HFFc6 (cell line): ENCODE measurements around the gene IFI16. TPM values are rescaled to one million over a fixed set of nuclear protein-coding genes. Genes with fewer than 3 reads are reported as not detected.

Experiments used
- DNase-seq: peaks from one replicate; pipeline ENCODE4 v3.0.0-alpha.2; 2018
- H3K27ac Mint-ChIP-seq: 2 replicates; pipeline ENCODE4 v1.8.0; 2020; ENCODE audit warnings: mild to moderate bottlenecking, mixed read lengths
- H3K27me3 Mint-ChIP-seq: 2 replicates; pipeline ENCODE4 v1.8.0; 2021; ENCODE audit warnings: mild to moderate bottlenecking, moderate library complexity, mixed read lengths; ENCODE audit not compliant: insufficient read depth
- H3K36me3 Mint-ChIP-seq: 2 replicates; pipeline ENCODE4 v1.8.0; 2021; ENCODE audit warnings: low read depth, mixed read lengths
- H3K4me1 Mint-ChIP-seq: 2 replicates; pipeline ENCODE4 v1.8.0; 2020; ENCODE audit warnings: low read depth, mixed read lengths
- H3K4me3 Mint-ChIP-seq: 2 replicates; pipeline ENCODE4 v1.8.0; 2020; ENCODE audit warnings: mild to moderate bottlenecking, moderate library complexity, mixed read lengths
- H3K9me3 Mint-ChIP-seq: 2 replicates; pipeline ENCODE4 v1.8.0; 2020; ENCODE audit warnings: mild to moderate bottlenecking, mixed read lengths
- CTCF ChIP-seq: fragments of 200-600 bp; sonication (generic); IDR thresholded peaks from 2 replicates; pipeline ENCODE4 v1.5.0; 2021; ENCODE audit warnings: antibody characterized with exemption, mild to moderate bottlenecking
- total RNA-seq, 6 experiments: library from RNA; stranded (reverse); fragmentation: NEBNext Ultra II Directional; extraction: Animal tissue kit (Norgen Biotek cat#: 25700); gene quantifications; 2 replicates in 1 of 6; 3 replicates in 5 of 6; pipeline ENCODE4 v1.2.3, GENCODE V29; 2021

Gene IFI16
- total RNA-seq, 6 experiments from 2014 or later = 50.5 to 70.7 (median 67.3) TPM

- Mint-ChIP-seq H3K4me3 (no peak overlapping the region), H3K4me1 (peaks cover 21% of the 10 kb centered on the region), H3K27ac (no peak overlapping the region), H3K36me3 (no peaks in the 10 kb centered on the region), H3K9me3 (no peaks in the 10 kb centered on the region), H3K27me3 (peaks cover 3% of the 10 kb centered on the region)
- TF ChIP-seq CTCF = no peak
- DNase-seq = no peak
These were observed 74.4 kb downstream of the IFI16 start for GRCh38 chr1:159084152-159084551.

- no peak for TF ChIP-seq CTCF
- no peak for DNase-seq
- Mint-ChIP-seq H3K27ac (no peak overlapping the region), H3K9me3 (no peaks in the 10 kb centered on the region), H3K4me3 (no peak overlapping the region), H3K4me1 (peaks cover 28% of the 10 kb centered on the region), H3K27me3 (peaks cover 3% of the 10 kb centered on the region), H3K36me3 (no peaks in the 10 kb centered on the region)
These were observed 75.2 kb downstream of the IFI16 start for GRCh38 chr1:159084867-159085266.

- H3K36me3 Mint-ChIP-seq = no peaks in the 10 kb centered on the region
- H3K9me3 Mint-ChIP-seq = no peaks in the 10 kb centered on the region
- H3K27ac Mint-ChIP-seq = peak overlapping the region; percentile 71
- peak overlapping the region; percentile 43 for H3K4me3 Mint-ChIP-seq
- peak; percentile 90 for DNase-seq
- no peak for TF ChIP-seq CTCF
- H3K27me3 Mint-ChIP-seq = no peaks in the 10 kb centered on the region
- peaks cover 57% of the 10 kb centered on the region for H3K4me1 Mint-ChIP-seq
These were observed 78.3 kb downstream of the IFI16 start for GRCh38 chr1:159088050-159088449.

- Mint-ChIP-seq H3K9me3 (no peaks in the 10 kb centered on the region), H3K27me3 (no peaks in the 10 kb centered on the region), H3K36me3 (no peaks in the 10 kb centered on the region), H3K4me1 (peaks cover 57% of the 10 kb centered on the region), H3K27ac (peak overlapping the region; percentile 71), H3K4me3 (peak overlapping the region; percentile 43)
- no peak for TF ChIP-seq CTCF
- no peak for DNase-seq
These were observed 79.0 kb downstream of the IFI16 start for GRCh38 chr1:159088546-159089183.

- no peak overlapping the region for H3K4me3 Mint-ChIP-seq
- peaks cover 57% of the 10 kb centered on the region for H3K4me1 Mint-ChIP-seq
- H3K9me3 Mint-ChIP-seq = no peaks in the 10 kb centered on the region
- peak; percentile 85 for TF ChIP-seq CTCF
- DNase-seq = no peak
- no peaks in the 10 kb centered on the region for H3K36me3 Mint-ChIP-seq
- no peak overlapping the region for H3K27ac Mint-ChIP-seq
- H3K27me3 Mint-ChIP-seq = no peaks in the 10 kb centered on the region
These were observed 79.6 kb downstream of the IFI16 start for GRCh38 chr1:159089184-159089791.
